Lower leg skin (tissue), 4 donors: ENCODE data around the gene INSM2. TPM values are rescaled to one million over a fixed set of nuclear protein-coding genes. Genes with fewer than 3 reads are reported as not detected.

Source experiments
- DNase-seq, 2 donors: peaks; one replicate each; pipeline ENCODE4 v3.0.0-alpha.2; 2019; ENCODE audit warnings: low spot score in 2 of 2
- H3K4me3 ChIP-seq: fragments of 200-600 bp; sonication (generic); 2 replicates; pipeline ENCODE4 v1.5.1; 2017; ENCODE audit warnings: mild to moderate bottlenecking, low read depth; ENCODE audit not compliant: poor library complexity, severe bottlenecking
- CTCF ChIP-seq, 3 donors: fragments of 450-650 bp; IDR thresholded peaks; one replicate each; pipeline ENCODE4 v1.5.1; 2016; ENCODE audit warnings: antibody characterized with exemption in 3 of 3, mild to moderate bottlenecking in 3 of 3, moderate library complexity in 2 of 3
- POLR2A ChIP-seq, 2 donors: fragments of 450-650 bp; IDR thresholded peaks; one replicate each; pipeline ENCODE4 v1.6.1; 2016 to 2017; ENCODE audit warnings: antibody characterized with exemption in 2 of 2, mild to moderate bottlenecking in 1 of 2, moderate library complexity in 1 of 2
- WGBS, 2 donors: methylation state at CpG; one replicate each; pipeline ENCODE4 v1.1.5; 2018; 5-methylcytosine and 5-hydroxymethylcytosine counted together
- intact Hi-C: fragments of 100-400 bp; cut with DNase I; formaldehyde crosslinking; loops from one replicate; pipeline ENCODE4 v1.15.0; 2023; ENCODE audit warnings: low total_unique reads
- total RNA-seq, 4 donors: library from RNA; depleted of rRNA; stranded (reverse); fragments of >200 nt; gene quantifications; one replicate each; pipeline ENCODE4 v1.1.0, GENCODE V29; 2016

Gene INSM2
- total RNA-seq, 4 donors from 2014 or later = not detected

DNA sequence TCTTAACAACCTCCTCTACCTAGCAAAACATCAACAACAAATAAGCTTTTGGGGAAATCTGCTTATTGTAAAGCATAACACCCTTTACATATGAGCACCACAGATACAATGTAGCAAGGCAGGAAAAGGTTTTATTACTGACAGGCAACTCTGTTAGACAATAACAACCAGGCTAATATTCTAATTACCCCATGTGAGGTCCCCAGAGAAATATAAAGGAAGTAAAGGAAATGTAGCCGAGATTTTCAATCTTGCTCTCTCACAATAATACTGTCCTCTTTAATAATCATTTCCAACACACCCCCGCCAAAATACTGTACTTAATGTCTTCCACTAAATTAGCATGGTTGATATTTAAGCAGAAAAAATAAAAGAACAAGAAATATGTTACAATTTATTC lies 14.0 kb upstream of the INSM2 start:
- intact Hi-C loops = no loop called here
- no peak overlapping the region for H3K4me3 ChIP-seq
- whole genome bisulfite sequencing, 2 donors = 69% methylated on average over 2 of the region's 2 CpGs
- no peak for DNase-seq
- TF ChIP-seq POLR2A (IDR thresholded peaks at IDR 0.05) (no peak), CTCF (IDR thresholded peaks at IDR 0.05) (no peak)

- no peak for DNase-seq
- 91 to 92% methylated on average over 3 of the region's 3 CpGs for WGBS, 2 donors
- TF ChIP-seq POLR2A (IDR thresholded peaks at IDR 0.05) (no peak), CTCF (IDR thresholded peaks at IDR 0.05) (no peak)
- intact Hi-C loops = no loop called here
- no peak overlapping the region for H3K4me3 ChIP-seq
Observed at GRCh38 chr14:35525695-35526094, 8.3 kb upstream of the INSM2 start.

DNA sequence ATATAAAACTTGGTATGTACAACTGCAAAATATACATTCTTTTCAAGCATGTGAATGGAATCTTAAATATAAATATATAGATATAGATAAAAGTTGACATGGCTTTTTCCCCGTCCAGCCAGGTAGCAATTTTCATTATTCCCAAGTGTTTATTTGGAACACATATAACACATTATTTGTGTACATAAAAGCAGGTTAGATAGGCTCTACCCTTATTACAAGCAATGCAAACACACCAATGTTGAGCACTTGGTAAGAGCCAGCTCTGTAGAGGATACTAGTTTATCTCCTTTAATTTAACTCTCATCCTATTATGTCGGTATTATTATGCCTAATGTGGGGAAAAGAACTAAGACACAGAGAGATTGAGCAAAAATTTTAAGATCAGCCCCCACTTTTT lies 7.0 kb upstream of the INSM2 start:
- DNase-seq = no peak
- 88 to 96% methylated on average over 2 of the region's 2 CpGs for WGBS, 2 donors
- H3K4me3 ChIP-seq = no peak overlapping the region
- intact Hi-C loops = no loop called here
- no peak for TF ChIP-seq POLR2A (IDR thresholded peaks at IDR 0.05)
- TF ChIP-seq CTCF (IDR thresholded peaks at IDR 0.05) = no peak

DNA sequence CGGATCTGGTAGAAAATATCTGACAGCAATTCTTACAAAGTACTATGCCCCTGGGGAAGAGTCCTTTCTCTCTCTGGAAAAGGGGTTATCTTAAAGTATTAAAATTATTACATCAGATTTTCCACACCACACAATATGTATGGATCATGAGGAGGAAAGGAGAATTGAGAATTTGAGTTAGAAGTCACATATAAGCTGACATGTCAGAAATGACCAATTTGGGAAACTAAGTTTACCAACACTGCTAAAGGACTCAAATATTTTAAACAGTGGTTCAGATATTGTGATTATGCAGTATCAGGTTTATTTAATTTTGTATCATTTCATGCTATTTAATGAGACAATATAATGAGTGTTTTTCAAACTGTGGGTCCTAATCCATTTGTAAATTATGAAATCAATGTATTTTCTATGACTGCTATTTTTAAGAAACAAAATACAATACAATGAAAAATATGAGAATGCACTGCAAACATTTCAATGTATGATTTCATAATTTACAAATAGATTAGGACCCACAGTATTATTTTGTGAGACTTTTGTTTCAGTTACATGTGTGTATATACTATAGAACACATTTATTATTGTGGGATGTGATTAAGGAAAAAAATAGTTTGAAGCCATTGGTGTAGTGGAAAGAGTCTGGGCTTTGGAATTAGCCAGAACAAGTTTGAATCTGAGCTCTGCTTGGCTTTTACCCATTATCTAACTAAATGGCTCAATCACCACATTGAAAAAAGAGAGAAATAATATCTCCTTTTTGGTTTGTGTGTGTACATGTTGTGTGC lies 1.8 kb upstream of the INSM2 start:
- WGBS, 2 donors = 77 to 92% methylated on average over 1 of the region's 1 CpG
- no peak overlapping the region for H3K4me3 ChIP-seq
- intact Hi-C loops = no loop called here
- no peak for TF ChIP-seq POLR2A (IDR thresholded peaks at IDR 0.05)
- TF ChIP-seq CTCF (IDR thresholded peaks at IDR 0.05) = no peak
- no peak for DNase-seq

DNA sequence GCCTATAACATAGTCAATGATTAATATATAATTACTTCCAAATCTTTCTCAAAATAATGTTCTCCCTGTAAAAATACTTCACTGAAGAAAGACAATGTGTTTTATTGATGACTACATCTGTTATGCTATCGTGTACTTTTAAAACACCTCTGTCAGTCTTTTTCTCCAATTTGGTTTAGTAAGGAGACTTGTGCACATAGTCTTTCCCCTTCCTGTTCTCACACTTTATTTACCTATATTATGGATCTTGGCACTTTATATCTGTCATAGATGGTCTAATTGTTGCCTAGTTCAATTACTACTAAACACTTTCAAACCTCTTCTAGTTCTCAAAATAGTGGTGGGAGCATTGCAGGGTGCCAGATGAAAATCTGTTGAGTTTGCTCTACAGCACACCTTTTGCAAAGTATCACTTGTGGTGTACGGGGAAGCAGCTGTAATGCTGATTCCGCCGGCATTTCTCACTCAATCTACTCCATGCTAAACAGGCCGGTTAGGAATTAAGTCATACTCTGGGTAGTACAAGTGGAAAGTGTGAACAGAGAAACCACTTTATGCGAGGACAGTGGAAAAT lies 1.1 kb upstream of the INSM2 start:
- H3K4me3 ChIP-seq = no peak overlapping the region
- intact Hi-C loops = no loop called here
- no peak for TF ChIP-seq POLR2A (IDR thresholded peaks at IDR 0.05)
- TF ChIP-seq CTCF (IDR thresholded peaks at IDR 0.05) = no peak
- WGBS, 2 donors = 11 to 12% methylated on average over 6 of the region's 6 CpGs
- no peak for DNase-seq
